Measurements from ENCODE around the gene CLIP2.
"Not testable (repeated sequence)": the region's sequence is repeated elsewhere in the genome, so short reads cannot be mapped to it uniquely, and the experiment has no call there.

DNA sequence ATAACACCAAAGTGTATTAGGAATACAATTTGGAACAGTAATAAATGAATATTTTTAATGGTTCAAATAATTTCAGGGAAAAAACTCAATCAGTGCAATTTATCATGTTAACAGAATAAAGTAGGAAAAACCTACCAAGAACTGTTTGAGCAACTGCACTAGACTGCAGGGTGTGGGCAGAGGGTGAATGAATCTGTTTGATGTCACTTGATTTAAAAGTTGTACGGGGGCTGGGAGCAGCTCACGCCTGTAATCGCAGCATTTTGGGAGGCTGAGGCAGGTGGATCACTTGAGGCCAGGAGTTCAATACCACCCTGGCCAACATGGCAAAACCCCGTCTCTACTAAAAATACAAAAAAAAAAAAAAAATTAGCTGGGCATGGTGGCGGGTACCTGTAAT lies 122.4 kb downstream of the CLIP2 start:
- TF ChIP-seq CTCF (conservative IDR thresholded peaks at IDR 0.05); EZH2 (IDR thresholded peaks at IDR 0.05; ENCODE audit: low read depth): not testable (repeated sequence)

Measured in PC-9 (cell line).